Measurements from ENCODE around the gene PVR.
"Not testable (repeated sequence)": the region's sequence is repeated elsewhere in the genome, so short reads cannot be mapped to it uniquely, and the experiment has no call there.

The PVR gene

DNA sequence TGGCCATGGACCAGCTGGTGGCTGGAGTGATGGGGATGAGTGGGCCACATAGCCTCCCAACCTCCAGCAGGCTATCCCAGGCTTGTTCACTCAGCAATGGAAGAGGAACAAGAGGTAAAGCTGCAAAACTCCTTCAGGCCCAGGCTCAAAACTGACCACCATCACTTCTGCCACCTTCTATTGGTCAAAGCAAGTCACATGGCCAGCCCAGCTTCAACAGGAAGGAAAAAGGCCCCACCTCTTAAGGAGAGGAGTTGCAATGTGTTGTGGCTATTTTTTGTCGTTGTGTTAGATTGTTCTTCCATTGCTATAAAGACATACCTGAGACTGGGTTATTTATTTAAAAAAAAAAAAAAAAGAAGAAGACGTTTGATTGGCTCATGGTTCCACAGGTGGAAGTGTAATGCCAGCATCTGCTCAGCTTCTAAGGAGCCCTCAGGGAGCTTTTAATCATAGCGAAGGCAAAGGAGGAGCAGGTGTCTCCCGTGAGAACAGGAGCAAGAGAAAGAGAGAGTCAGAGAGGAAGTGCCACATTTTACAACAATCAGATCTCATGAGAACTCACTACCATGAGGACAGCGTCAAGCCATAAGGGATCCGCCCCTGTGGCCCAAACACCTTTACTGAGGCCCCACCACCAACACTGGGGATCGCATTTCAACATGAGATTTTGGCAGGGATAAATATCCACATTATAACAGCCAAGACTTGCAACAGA lies 24.9 kb upstream of the PVR start:
- DNase-seq (ENCODE audit: low spot score): no peak

DNA sequence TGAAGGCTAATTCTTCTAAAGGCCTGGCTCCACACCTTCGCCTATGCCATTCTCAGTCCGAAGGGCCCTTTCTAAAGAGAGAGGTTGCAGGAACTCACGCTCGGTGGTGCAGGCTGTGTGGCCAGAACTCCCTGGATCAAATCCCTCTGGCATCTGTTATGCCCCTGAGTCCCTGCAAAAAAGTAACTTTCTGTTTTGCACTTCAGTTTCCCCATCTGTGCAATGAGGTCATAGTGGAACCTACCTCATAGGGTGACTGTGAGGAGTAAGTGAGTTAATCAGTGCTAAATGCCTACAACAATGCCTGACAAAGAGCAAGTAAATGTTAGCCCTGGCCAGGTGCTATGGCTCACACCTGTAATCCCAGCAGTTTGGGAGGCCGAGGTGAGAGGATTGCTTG lies 23.0 kb upstream of the PVR start:
- DNase-seq (ENCODE audit: low spot score): peak; percentile 91

DNA sequence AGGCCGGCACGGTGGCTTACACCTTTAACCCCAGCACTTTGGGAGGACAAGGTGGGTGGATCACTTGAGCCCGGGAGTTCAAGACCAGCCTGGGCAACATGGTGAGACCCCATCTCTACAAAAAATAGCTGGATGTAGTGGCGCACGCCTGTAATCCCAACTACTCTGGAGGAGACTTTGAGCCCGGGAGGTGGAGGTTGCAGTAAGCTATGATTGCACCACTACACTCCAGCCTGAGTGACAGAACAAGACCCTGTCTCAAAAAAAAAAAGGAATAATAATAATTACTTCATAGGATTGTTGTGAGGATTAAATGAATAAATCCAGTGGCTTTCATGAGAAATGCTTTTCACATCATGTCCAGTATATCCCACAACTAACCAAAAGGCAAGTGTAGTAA lies 22.3 kb upstream of the PVR start:
- DNase-seq (ENCODE audit: low spot score): no peak

DNA sequence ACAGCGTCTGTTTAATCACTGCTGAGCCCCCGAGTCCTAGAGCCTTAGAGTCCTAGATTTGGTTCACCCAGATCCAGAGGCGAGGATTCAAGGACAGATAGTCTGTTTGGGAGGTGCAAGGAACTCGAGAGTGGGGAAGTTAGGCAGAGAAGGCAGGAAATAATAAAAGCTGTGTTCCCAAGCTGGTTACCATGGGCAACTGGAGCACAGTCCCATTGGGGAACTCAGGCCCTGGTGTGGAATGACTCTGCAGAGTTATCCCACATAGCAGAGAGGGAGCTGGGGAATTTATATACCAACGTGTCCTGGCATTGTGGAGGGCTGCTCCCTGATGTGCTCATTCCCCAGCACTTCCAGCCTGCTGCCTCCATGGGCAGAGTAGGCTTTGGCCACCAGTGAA lies 20.6 kb upstream of the PVR start:
- DNase-seq (ENCODE audit: low spot score): peak; percentile 51

DNA sequence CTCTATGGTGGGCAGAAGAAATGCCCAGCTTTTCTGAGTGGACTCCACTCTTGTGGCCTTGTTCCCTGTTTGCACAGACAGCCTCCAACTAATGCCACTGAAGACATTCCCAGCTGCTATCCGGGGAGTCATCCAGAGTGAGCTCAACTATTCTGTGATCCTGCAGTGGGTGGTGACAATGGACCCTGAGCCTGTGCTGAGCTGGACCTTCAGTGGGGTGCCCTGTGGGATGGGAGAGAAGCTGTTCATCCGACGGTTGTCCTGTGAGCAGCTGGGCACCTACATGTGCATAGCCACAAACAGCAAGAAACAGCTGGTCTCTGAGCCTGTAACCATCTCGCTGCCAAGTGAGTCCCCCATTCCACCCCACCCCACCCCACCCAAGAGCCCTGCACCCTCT lies 20.1 kb upstream of the PVR start:
- DNase-seq (ENCODE audit: low spot score): no peak

DNA sequence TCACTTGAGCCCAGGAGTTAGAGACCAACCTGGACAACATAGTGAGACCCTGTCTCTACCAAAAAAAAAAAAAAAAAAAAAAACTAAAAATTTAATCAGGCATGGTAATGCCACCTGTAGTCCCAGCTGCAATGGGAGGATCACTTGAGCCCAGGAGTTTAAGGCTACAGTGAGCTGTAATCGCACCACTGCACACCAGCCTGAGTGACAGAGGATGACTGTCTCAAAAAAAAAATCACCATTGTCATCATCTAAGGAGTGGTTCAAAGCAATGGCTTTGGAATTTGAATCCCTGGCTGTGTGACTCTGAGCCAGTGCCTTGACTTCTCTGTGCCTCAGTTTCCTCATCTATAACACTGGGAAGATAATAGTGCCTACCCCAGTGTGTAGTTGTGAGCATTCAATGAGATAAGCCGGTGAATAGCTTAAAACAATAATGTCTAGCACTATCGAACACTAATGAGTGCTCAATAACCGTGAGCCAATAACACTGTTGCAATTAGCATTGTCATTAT lies 18.8 kb upstream of the PVR start:
- DNase-seq (ENCODE audit: low spot score): peak; percentile 75

DNA sequence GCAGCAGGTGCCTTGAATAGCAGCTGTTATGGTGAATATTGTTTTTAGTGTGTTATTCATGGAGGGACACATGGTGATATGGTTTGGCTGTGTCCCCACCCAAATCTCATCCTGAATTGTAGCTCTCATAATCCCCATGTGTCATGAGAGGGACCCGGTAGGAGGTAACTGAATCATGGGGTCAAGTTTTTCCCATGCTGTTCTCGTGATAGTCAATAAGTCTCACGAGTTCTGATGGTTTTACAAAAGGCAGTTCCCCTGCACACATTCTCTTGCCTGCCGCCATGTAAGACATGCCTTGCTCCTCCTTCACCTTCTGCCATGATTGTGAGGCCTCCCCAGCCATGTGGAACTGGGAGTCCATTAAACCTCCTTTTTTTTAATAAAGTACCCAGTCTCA lies 18.1 kb upstream of the PVR start:
- not testable (repeated sequence) for DNase-seq (ENCODE audit: low spot score)

DNA sequence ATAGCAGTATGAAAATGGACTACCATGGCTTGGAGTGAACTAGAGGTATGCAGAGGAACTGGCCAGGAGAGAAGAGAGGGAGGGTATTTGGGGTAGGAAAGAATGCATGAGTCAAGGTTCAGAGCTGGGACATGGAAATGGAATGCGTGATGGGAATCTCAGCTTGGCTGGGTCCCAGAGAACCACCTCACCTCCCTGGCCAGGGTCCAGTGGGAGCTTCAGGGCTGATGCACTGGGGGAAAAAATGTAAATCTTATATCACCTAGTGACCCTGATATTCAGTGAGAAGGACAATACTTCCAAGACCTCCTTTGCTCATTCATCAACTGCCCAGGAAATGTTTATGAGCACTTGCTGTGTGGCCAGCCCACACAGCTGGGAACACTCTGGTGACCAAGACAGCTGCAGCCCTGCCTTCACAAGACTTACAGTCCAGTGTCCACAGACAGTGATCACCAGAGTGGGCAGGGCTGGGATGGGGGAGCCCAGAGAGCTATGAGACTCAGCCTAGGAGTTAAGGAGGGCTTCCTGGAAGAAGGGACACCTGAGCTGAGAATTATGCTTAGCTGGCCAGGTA lies 17.6 kb upstream of the PVR start:
- peak; percentile 100 for DNase-seq (ENCODE audit: low spot score)

DNA sequence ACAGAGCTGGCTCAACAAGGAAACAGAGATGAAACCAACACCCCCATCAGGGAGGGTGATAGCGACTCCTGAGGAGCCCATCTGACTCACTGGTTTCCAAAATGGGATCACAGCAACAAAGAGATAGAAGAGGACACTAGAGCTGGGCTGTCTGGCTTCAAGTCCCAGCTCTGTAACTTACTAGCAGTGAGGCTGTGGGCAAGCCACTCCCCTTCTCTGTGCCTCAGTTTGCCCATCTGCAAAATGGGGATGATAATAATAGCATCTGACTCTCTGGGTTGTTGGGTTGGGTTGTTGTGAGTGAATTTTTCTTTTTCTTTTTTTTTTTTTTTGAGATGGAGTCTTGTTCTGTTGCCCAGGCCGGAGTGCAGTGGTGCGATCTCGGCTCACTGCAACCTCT lies 16.1 kb upstream of the PVR start:
- no peak for DNase-seq (ENCODE audit: low spot score)

DNA sequence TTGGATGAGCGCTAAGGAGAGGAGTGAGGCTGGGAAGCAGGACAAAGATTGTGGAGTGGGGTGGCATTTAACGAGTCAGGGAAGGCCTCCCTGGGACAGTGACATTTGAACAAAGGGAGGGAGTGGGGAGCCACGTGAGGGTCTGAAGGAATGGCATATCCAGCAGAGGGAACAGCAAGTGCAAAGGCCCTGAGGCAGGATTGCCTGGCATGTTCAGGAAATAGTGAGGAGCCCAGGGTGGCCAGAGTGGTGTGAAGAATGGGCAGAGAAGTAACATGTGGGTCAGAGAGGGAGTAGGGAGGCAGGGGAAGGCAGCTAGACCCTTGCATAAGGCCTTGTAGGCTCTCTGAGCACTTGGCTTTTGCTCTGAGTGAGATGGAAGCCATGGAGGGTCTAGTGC lies 14.9 kb upstream of the PVR start:
- DNase-seq (ENCODE audit: low spot score): no peak

DNA sequence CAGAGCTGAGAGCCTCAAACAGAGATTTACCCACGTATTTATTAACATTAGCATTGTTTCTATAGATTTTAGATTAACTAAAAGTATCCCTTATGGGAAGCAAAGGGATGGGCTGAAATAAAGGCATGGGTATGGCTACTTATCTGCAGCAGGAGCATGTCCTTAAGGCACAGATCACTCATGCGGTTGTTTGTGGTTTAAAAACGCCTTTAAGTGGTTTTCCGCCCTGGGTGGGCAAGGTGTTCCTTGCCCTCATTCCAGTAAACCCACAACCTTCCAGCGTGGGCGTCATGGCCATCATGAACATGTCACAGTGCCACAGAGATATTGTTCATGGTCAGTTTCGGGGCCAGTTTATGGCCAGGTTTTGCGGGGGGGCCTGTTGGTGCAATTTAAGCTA lies 12.1 kb upstream of the PVR start:
- not testable (repeated sequence) for DNase-seq (ENCODE audit: low spot score)

DNA sequence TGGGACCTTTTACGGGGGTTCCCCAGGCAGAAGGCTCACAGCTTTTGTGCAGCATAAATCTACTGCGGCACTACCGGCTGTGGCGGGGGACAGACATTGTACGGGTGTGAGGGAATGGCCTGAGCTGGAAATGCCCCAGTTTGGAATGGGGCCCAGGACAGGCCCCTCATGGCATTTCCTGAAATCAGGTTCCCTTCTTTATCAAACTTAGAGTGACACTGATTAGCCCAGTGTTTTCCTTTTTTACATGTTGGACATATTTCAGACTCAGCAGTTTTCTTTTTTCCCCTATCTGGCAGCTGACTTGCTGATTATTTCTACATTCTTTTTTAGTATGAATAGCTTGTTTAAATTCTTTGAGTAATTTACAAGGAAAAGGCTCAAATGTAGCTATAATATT lies 9.7 kb upstream of the PVR start:
- DNase-seq (ENCODE audit: low spot score): not testable (repeated sequence)

DNA sequence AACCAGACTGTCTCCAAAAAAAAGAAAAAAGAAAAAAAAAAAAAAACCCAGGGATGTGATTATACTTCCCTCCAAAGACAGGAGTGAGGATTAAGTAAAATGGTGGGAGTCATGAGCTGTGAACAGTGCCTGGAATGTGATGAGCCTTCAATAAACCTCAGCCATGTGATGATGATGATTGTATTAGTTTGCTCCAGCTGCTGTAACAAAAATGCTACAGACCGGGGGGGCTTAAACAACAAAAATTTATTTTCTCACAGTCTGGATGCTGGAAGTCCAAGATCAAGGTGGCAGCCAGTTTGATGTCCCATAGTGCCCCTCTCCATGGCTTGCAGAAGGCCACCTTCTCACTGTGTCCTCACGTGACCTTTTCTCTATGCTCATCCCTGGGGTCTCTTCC lies 8.9 kb upstream of the PVR start:
- no peak for DNase-seq (ENCODE audit: low spot score)

DNA sequence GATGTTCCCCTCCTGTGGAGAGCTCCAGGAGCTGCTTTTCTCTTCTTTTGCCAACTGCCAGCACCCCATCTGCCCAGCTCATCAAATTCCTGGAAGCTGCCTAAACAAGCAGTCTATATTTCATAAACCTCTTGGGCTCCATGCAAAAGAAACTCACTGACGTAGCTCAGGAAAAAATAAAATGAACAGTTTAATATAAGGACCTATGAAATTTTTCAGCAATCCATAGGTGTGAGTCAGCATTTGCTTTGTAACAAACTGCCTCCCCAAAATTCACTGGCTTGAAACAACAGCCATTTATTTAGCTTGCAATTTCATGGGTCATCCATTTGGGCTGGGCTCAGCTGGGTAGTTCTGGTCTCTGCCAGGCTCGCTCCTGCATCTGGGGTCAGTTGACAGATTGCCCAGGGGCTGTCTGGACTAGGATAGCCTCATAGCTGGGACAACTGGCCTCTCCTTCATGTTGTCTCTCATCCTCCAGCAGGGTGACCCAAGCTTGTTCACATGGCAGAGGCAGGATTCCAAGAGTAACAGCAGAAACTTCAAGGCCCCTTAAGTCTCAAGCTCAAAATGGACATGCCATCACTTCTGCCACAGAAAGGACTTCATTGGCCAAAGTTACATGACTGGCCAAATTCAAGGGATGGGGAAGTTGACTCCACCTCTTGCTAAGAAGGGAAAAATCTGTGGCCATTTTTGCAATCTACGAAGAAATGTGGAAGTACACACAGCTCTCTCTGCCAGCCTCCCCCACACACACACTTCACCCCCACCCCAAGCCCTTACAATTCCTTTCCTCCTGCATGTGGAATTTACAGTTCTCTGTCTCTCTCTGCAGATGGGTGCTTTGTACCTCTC lies 7.9 kb upstream of the PVR start:
- DNase-seq (ENCODE audit: low spot score): peak; percentile 57

DNA sequence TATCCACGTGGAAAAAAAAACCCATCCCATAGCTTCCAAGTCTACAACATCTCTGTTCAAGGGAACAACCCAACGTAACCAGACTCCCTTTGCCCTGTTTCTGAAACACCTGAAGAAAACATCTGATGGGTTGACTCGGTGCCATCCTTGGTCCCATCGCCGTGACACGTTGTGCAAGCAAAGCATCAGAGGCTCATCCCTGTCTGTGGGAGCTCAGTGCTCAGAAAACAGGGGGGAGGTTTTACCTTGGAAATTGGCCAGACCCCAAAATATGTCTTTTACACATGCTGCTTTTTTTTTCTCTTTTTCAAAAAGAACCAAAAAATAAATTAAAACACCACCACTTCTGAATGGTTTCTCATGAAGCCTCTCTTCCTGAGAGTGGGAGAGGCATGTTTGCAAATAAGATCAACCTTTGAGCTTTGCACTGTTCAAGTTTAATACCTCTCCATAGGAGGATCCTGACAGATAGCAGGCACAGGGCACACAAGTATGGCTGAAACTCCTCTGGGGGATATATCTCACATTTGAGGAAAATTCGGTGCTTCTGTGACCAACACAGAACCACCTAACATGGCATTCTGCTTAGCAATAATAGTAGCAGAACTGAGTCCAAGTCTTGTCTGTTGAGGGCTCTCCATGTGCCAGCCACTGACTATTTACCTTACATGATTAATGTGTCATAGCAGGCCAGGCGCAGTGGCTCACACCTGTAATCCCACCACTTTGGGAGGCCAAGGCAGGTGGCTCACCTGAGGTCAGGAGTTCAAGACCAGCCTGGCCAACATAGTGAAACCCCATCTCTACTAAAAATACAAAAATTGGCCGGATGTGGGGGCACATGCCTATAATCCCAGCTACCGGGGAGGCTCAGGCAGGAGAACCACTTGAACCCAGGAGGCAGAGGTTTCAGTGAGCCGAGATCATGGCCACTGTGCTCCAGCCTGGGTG lies 7.0 kb upstream of the PVR start:
- DNase-seq (ENCODE audit: low spot score): no peak

DNA sequence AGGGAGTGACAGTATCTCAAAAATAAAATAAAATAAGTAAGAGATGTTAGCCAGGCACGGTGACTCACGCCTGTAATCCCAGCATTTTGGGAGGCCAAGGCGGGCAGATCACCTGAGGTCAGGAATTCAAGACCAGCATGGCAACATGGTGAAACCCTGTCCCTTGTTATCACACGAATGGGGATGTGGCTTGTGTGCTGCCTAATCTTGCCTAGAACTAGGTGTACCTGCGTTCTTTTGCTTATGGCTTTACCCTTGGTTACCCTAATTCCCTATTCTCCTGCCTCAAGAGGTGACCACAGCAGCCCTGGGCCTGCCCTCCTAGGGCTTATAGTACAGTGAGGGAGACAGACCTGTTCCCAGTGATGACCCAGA lies 6.3 kb upstream of the PVR start:
- DNase-seq (ENCODE audit: low spot score): no peak

DNA sequence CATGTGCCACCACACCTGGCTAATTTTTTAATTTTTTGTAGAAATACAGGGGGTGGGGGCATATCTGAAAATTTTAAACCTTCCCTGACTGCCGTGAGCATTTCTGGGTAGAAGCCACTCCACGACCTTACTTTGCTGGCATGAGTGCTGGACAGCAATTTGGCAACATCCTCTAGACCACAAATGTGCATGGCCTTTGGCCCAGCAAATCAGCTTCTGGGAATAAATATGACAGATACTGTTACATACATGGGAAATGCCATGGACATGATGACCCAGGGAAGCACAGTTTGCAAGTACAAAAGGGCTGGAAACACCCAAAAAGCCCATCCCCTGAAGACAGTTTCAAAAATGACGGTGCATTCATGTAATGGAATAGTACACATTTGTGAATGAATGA lies 3.2 kb upstream of the PVR start:
- DNase-seq (ENCODE audit: low spot score): peak; percentile 64

DNA sequence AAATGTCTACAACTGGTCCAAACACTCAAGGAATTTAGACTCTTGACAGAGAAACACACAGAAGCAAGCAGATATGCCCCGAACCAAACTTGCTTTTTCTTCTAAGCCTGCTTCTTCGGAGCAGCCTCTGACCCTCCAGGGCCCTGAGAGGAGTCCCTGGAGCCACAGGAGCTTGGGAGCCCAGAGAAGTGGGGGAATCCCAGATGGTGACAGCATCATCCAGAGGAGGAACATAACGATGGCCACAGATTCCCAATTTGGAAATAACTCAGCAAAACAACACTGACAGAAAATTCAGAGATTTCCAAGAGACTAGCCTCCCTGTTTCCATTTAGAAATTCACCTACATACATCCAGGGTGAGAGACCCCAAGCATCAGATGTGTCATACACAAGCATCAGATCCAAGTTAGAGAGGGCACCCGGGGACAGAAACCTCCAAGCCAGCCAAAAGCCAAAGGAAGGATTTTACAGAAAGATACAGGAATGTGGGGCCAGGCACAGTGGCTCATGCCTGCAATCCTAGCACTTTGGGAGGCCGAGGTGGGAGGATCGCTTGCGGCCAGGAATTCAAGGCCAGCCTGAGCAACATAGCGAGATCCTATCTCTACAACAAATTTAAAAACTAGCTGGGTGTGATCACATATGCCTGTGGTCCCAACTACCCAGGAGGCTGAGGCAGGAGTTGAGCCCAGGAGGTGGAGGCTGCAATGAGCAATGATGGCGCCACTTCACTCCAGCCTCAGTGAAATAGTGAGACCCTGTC lies 2.0 kb upstream of the PVR start:
- DNase-seq (ENCODE audit: low spot score): no peak

DNA sequence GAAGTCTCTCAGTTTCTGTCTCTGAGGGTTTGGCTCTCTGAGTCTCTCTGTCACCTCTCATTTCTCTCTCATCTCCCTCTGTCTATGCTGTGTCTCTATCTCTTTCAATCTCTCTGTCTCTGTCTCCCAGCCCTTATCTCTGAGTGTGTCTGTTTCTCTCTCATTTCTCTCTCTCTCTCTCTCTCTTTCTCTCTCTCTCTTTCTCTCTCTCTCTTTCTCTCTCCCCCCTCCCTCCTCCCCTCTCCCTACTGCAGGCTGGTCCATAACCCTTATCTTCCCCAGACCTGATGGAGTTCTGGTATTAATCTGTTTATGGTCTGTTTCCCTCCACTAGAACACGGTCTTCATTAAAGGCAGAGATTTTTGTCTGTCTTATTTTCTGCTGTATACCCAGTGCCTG lies 1.3 kb upstream of the PVR start:
- no peak for DNase-seq (ENCODE audit: low spot score)

DNA sequence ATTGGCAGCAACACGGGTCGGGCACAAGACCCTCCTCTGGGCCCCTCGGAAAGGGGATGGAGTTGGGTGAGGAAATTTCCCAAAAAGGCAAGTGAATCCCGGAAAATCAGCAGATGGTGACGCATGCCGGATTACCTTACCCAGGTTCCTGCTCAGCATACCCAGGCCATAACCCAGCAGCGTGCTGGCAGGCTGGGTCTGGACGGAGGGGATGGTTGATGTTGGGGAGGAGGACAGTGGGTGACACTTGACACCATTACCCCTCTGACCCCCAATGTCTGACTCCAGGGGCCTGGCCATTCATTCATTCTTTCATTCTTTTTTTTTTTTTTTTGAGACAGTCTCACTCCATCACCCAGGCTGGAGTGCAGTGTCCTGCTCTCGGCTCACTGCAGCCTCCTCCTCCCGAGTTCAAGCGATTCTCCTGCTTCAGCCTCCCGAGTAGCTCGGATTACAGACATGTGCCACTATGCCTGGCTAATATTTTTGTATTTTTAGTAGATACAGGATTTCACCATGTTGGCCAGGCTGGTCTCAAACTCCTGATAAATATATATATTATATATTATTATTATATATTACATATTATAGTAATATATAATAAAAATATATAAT lies 799 bp downstream of the PVR start:
- peak; percentile 82 for DNase-seq (ENCODE audit: low spot score)

All from kidney tubule cell (primary cell).